ENCODE data around the gene GAB3.

- TF ChIP-seq CTCF (IDR thresholded peaks at IDR 0.05; ENCODE audit: insufficient read depth, low read length) (no peak), POLR2AphosphoS5 (IDR thresholded peaks at IDR 0.05; ENCODE audit: low read depth) (no peak), SPI1 (IDR thresholded peaks at IDR 0.05; ENCODE audit: borderline replicate concordance, low read depth) (no peak)
These were observed 35.1 kb downstream of the GAB3 start for GRCh38 chrX:154715825-154716224.
